ENCODE measurements around the gene GPR162. TPM values are rescaled to one million over a fixed set of nuclear protein-coding genes. Genes with fewer than 3 reads are reported as not detected.
A peak's percentile ranks its signal among the peaks of the same experiment; 100 is the strongest.

The GPR162 gene
- polyA plus RNA-seq, 1 donor (not counting 4 experiments of a cell fraction or from before 2014, with no cell fraction given), result 0.09 TPM

GRCh38 chr12:6866163-6866919 lies 44.7 kb downstream of the GPR162 start:
- dilution Hi-C loops (cut with MboI; ENCODE audit: extremely low pct_ligation_motif_present, low sequenced_read_pairs), result no loop called here
- DNase-seq (ENCODE audit: low read depth, low spot score), result no peak
- TF ChIP-seq EZH2 (IDR thresholded peaks at IDR 0.05; ENCODE audit: low read length) (no peak), CTCF (optimal IDR thresholded peaks at IDR 0.05 in 1 of 3, IDR thresholded peaks at IDR 0.05 in 1 of 3, conservative IDR thresholded peaks at IDR 0.05 in 1 of 3; ENCODE audit: extremely low read depth in 1 of 3, insufficient read depth in 2 of 3, low read length in 3 of 3) (no peak)
- Histone ChIP-seq H3K27me3 (ENCODE audit: control insufficient read depth, extremely low read depth, insufficient read depth, low read length) (no peaks in the 10 kb centered on the region), H3K9ac (ENCODE audit: control insufficient read depth, extremely low read depth, insufficient read depth, low read length) (no peak overlapping the region), H3K4me2 (ENCODE audit: control insufficient read depth, extremely low read depth, insufficient read depth, low read depth, low read length) (peak overlapping the region; percentile 61), H3K4me1 (ENCODE audit: control insufficient read depth, extremely low read depth, insufficient read depth, low read length) (peaks cover 31% of the 10 kb centered on the region), H3K9me1 (ENCODE audit: control insufficient read depth, extremely low read depth, insufficient read depth, low read length) (no peaks in the 10 kb centered on the region), H3K4me3 (ENCODE audit: control insufficient read depth in 2 of 3, extremely low read depth in 1 of 3, insufficient read depth in 2 of 3, low read depth in 1 of 3, low read length in 3 of 3) (peak overlapping the region in 1 of 3 experiments; percentile 57), H3K9me3 (ENCODE audit: control insufficient read depth, low read depth, low read length) (no peaks in the 10 kb centered on the region), H4K20me1 (ENCODE audit: control insufficient read depth, extremely low read depth, insufficient read depth, low read length) (peaks cover 21% of the 10 kb centered on the region), H2AFZ (ENCODE audit: control insufficient read depth, low read length) (no peak overlapping the region), H3K79me2 (ENCODE audit: control insufficient read depth, insufficient read depth, low read length) (peaks cover 34% of the 10 kb centered on the region), H3K36me3 (ENCODE audit: control insufficient read depth in 2 of 2, extremely low read depth in 1 of 2, insufficient read depth in 2 of 2, low read length in 2 of 2) (peaks cover 39 to 44% of the 10 kb centered on the region in 2 experiments), H3K27ac (ENCODE audit: control insufficient read depth, insufficient read depth, low read length) (no peak overlapping the region)
- FAIRE-seq, result peak; percentile 56

- peaks cover 33 to 38% of the 10 kb centered on the region in 2 experiments for H3K36me3 ChIP-seq (ENCODE audit: control insufficient read depth in 2 of 2, extremely low read depth in 1 of 2, insufficient read depth in 2 of 2, low read length in 2 of 2)
- no peaks in the 10 kb centered on the region for H3K9me3 ChIP-seq (ENCODE audit: control insufficient read depth, low read depth, low read length)
- no peak for FAIRE-seq
- TF ChIP-seq EZH2 (IDR thresholded peaks at IDR 0.05; ENCODE audit: low read length) (no peak), CTCF (optimal IDR thresholded peaks at IDR 0.05 in 1 of 3, IDR thresholded peaks at IDR 0.05 in 1 of 3, conservative IDR thresholded peaks at IDR 0.05 in 1 of 3; ENCODE audit: extremely low read depth in 1 of 3, insufficient read depth in 2 of 3, low read length in 3 of 3) (no peak)
- H3K27me3 ChIP-seq (ENCODE audit: control insufficient read depth, extremely low read depth, insufficient read depth, low read length), result no peaks in the 10 kb centered on the region
- H3K79me2 ChIP-seq (ENCODE audit: control insufficient read depth, insufficient read depth, low read length), result peaks cover 36% of the 10 kb centered on the region
- peak overlapping the region; percentile 59 for H3K9ac ChIP-seq (ENCODE audit: control insufficient read depth, extremely low read depth, insufficient read depth, low read length)
- H4K20me1 ChIP-seq (ENCODE audit: control insufficient read depth, extremely low read depth, insufficient read depth, low read length), result peaks cover 25% of the 10 kb centered on the region
- peaks cover 37% of the 10 kb centered on the region for H3K4me1 ChIP-seq (ENCODE audit: control insufficient read depth, extremely low read depth, insufficient read depth, low read length)
- peak overlapping the region; percentile 17 for H3K27ac ChIP-seq (ENCODE audit: control insufficient read depth, insufficient read depth, low read length)
- peak overlapping the region; percentile 45 to 87 (median 57) for H3K4me3 ChIP-seq (ENCODE audit: control insufficient read depth in 2 of 3, extremely low read depth in 1 of 3, insufficient read depth in 2 of 3, low read depth in 1 of 3, low read length in 3 of 3)
- DNase-seq (ENCODE audit: low read depth, low spot score), result no peak
- H3K9me1 ChIP-seq (ENCODE audit: control insufficient read depth, extremely low read depth, insufficient read depth, low read length), result no peaks in the 10 kb centered on the region
- dilution Hi-C loops (cut with MboI; ENCODE audit: extremely low pct_ligation_motif_present, low sequenced_read_pairs), result no loop called here
- H3K4me2 ChIP-seq (ENCODE audit: control insufficient read depth, extremely low read depth, insufficient read depth, low read depth, low read length), result peak overlapping the region; percentile 61
- H2AFZ ChIP-seq (ENCODE audit: control insufficient read depth, low read length), result peak overlapping the region; percentile 64
These were observed 45.3 kb downstream of the GPR162 start for GRCh38 chr12:6866920-6867412.
